Neuronal stem cell (in vitro differentiated cells): Measurements from ENCODE around the gene EPHA4.
A peak's percentile ranks its signal among the peaks of the same experiment; 100 is the strongest.

Experiments
- DNase-seq: peaks from one replicate; pipeline ENCODE4 v3.0.0-alpha.2; 2013; ENCODE audit warnings: low spot score
- H2AFZ ChIP-seq: one replicate; pipeline ENCODE4 v1.6.1; 2013; ENCODE audit warnings: mild to moderate bottlenecking, low read length, inconsistent platforms
- H2AK5ac ChIP-seq: 2 replicates; pipeline ENCODE4 v1.6.1; 2013; ENCODE audit warnings: low read depth, mild to moderate bottlenecking, inconsistent platforms, low read length, moderate library complexity, mixed read lengths
- H2BK120ac ChIP-seq: 2 replicates; pipeline ENCODE4 v1.6.1; 2013; ENCODE audit warnings: low read depth, mild to moderate bottlenecking, inconsistent platforms, low read length, moderate library complexity, mixed read lengths
- H2BK12ac ChIP-seq: one replicate; pipeline ENCODE4 v1.6.1; 2013; ENCODE audit warnings: low read length, inconsistent platforms
- H2BK15ac ChIP-seq: 2 replicates; pipeline ENCODE4 v1.6.1; 2013; ENCODE audit warnings: mild to moderate bottlenecking, low read length, inconsistent platforms, mixed read lengths
- H2BK5ac ChIP-seq: one replicate; pipeline ENCODE4 v1.6.1; 2013; ENCODE audit warnings: inconsistent platforms, mild to moderate bottlenecking, low read length, moderate library complexity
- H3K14ac ChIP-seq: one replicate; pipeline ENCODE4 v1.6.1; 2013; ENCODE audit warnings: low read length, inconsistent platforms
- H3K18ac ChIP-seq: 2 replicates; pipeline ENCODE4 v1.6.1; 2013; ENCODE audit warnings: low read length, inconsistent platforms
- H3K23ac ChIP-seq: 2 replicates; pipeline ENCODE4 v1.6.1; 2013; ENCODE audit warnings: low read depth, mild to moderate bottlenecking, mixed read lengths, low read length, inconsistent platforms; ENCODE audit not compliant: poor library complexity
- H3K27ac ChIP-seq: replicated peaks from 3 replicates; pipeline ENCODE4 v1.5.1; 2013; ENCODE audit warnings: low read length, inconsistent platforms
- H3K27me3 ChIP-seq, 3 experiments: 2 replicates each; pipeline ENCODE4 v1.6.1; 2013; ENCODE audit warnings: low read length in 3 of 3, mild to moderate bottlenecking in 2 of 3, inconsistent platforms in 1 of 3, low read depth in 1 of 3, mixed read lengths in 1 of 3, moderate library complexity in 1 of 3; ENCODE audit not compliant: control insufficient read depth in 3 of 3, insufficient read depth in 3 of 3
- H3K36me3 ChIP-seq, 2 donors: replicated peaks in 1 of 2; 2 replicates each; pipeline ENCODE4 v1.6.1; 2013; ENCODE audit warnings: low read length in 2 of 2; ENCODE audit not compliant: control insufficient read depth in 2 of 2, insufficient read depth in 2 of 2
- H3K4ac ChIP-seq: 2 replicates; pipeline ENCODE4 v1.6.1; 2013; ENCODE audit warnings: inconsistent platforms, mild to moderate bottlenecking, low read length, moderate library complexity
- H3K4me1 ChIP-seq, 2 donors: 1 replicate in 1 of 2; 2 replicates in 1 of 2; pipeline ENCODE4 v1.6.1; 2013; ENCODE audit warnings: low read length in 2 of 2, low read depth in 1 of 2; ENCODE audit not compliant: control insufficient read depth in 2 of 2, insufficient read depth in 1 of 2
- H3K4me2 ChIP-seq: one replicate; pipeline ENCODE4 v1.6.1; 2013; ENCODE audit warnings: mild to moderate bottlenecking, low read length, inconsistent platforms; ENCODE audit not compliant: insufficient read depth, poor library complexity, severe bottlenecking
- H3K4me3 ChIP-seq, 2 donors: 2 replicates each; pipeline ENCODE4 v1.5.1; 2013; ENCODE audit warnings: low read length in 2 of 2, mild to moderate bottlenecking in 2 of 2, inconsistent platforms in 1 of 2, moderate library complexity in 1 of 2
- H3K79me1 ChIP-seq: one replicate; pipeline ENCODE4 v1.6.1; 2013; ENCODE audit warnings: low read depth, mild to moderate bottlenecking, inconsistent platforms, low read length, moderate library complexity
- H3K9ac ChIP-seq: one replicate; pipeline ENCODE4 v1.6.1; 2013; ENCODE audit warnings: mild to moderate bottlenecking, low read depth, low read length, inconsistent platforms; ENCODE audit not compliant: poor library complexity
- H3K9me3 ChIP-seq, 2 donors: replicated peaks in 1 of 2; 2 replicates each; pipeline versions ENCODE3 to v1.6.1; 2013; ENCODE audit warnings: low read length in 2 of 2, mild to moderate bottlenecking in 2 of 2, inconsistent platforms in 1 of 2, low read depth in 1 of 2, mixed read lengths in 1 of 2, moderate library complexity in 1 of 2; ENCODE audit not compliant: control insufficient read depth in 2 of 2, insufficient read depth in 1 of 2
- H4K8ac ChIP-seq: one replicate; pipeline ENCODE4 v1.6.1; 2013; ENCODE audit warnings: low read depth, mild to moderate bottlenecking, inconsistent platforms, low read length, moderate library complexity
- H4K91ac ChIP-seq: one replicate; pipeline ENCODE4 v1.6.1; 2013; ENCODE audit warnings: low read length, low read depth, mild to moderate bottlenecking, inconsistent platforms; ENCODE audit not compliant: poor library complexity
- WGBS, 2 donors: extraction: QIAGEN DNeasy Blood & Tissue Kit; methylation state at CpG; one replicate each; pipeline ENCODE4 v1.1.7; 2013; ENCODE audit warnings: missing lambda C conversion rate in 2 of 2, mixed read lengths in 1 of 2; ENCODE audit not compliant: insufficient read length in 2 of 2, insufficient replicate concordance in 1 of 2; ENCODE audit errors: extremely low coverage in 2 of 2; 5-methylcytosine and 5-hydroxymethylcytosine counted together

Gene EPHA4

GRCh38 chr2:221380686-221381085 is 191.4 kb downstream of the EPHA4 start:
- no peak overlapping the region for H3K27ac ChIP-seq
- H3K14ac ChIP-seq, result no peak overlapping the region

GRCh38 chr2:221380062-221380461 is 192.0 kb downstream of the EPHA4 start:
- no peaks in the 10 kb centered on the region for H3K9me3 ChIP-seq
- peaks cover 0 to 7% (median 0%) of the 10 kb centered on the region in 3 experiments for H3K27me3 ChIP-seq
- H3K4me1 ChIP-seq, result peaks cover 0 to 2% of the 10 kb centered on the region in 2 donors
- no peak overlapping the region for H3K4me2 ChIP-seq
- H3K4ac ChIP-seq, result no peak overlapping the region
- no peak overlapping the region for H3K4me3 ChIP-seq
- no peak overlapping the region for H3K23ac ChIP-seq
- no CpG with 5 or more reads among the region's 5 CpGs for WGBS, 2 donors
- no peak overlapping the region for H3K14ac ChIP-seq
- H2BK5ac ChIP-seq, result peak overlapping the region; percentile 22
- H4K91ac ChIP-seq, result no peak overlapping the region
- H3K18ac ChIP-seq, result peak overlapping the region; percentile 85
- H2BK12ac ChIP-seq, result no peak overlapping the region
- H3K27ac ChIP-seq, result no peak overlapping the region
- DNase-seq, result no peak
- no peak overlapping the region for H2BK120ac ChIP-seq
- no peak overlapping the region for H2BK15ac ChIP-seq
- no peaks in the 10 kb centered on the region for H3K79me1 ChIP-seq
- H3K36me3 ChIP-seq, result no peaks in the 10 kb centered on the region
- no peak overlapping the region for H3K9ac ChIP-seq
- no peak overlapping the region for H2AK5ac ChIP-seq
- H4K8ac ChIP-seq, result no peak overlapping the region
- H2AFZ ChIP-seq, result peak overlapping the region; percentile 44

More at GRCh38 chr2:221380686-221381085, 191.4 kb downstream of the EPHA4 start:
- H3K4ac ChIP-seq, result no peak overlapping the region
- no peak overlapping the region for H2BK5ac ChIP-seq
- no peak overlapping the region for H3K18ac ChIP-seq
- no peak for DNase-seq
- H4K8ac ChIP-seq, result no peak overlapping the region
- H2AK5ac ChIP-seq, result no peak overlapping the region
- H4K91ac ChIP-seq, result no peak overlapping the region
- no peak overlapping the region for H2BK12ac ChIP-seq
- H2BK120ac ChIP-seq, result no peak overlapping the region
- H3K36me3 ChIP-seq, result no peaks in the 10 kb centered on the region
- H3K23ac ChIP-seq, result no peak overlapping the region
- no peak overlapping the region for H2BK15ac ChIP-seq
- no peak overlapping the region for H3K4me3 ChIP-seq
- H3K9ac ChIP-seq, result no peak overlapping the region
- no peak overlapping the region for H2AFZ ChIP-seq
- peaks cover 0 to 5% (median 0%) of the 10 kb centered on the region in 3 experiments for H3K27me3 ChIP-seq
- H3K9me3 ChIP-seq, result no peaks in the 10 kb centered on the region
- no peaks in the 10 kb centered on the region for H3K79me1 ChIP-seq
- peaks cover 0 to 2% of the 10 kb centered on the region in 2 donors for H3K4me1 ChIP-seq
- no peak overlapping the region for H3K4me2 ChIP-seq

- no peak for DNase-seq
- Histone ChIP-seq H3K4ac (no peak overlapping the region), H3K23ac (no peak overlapping the region), H2AK5ac (no peak overlapping the region), H2BK15ac (no peak overlapping the region), H3K9ac (no peak overlapping the region), H3K27me3 (peaks cover 0 to 12% (median 0%) of the 10 kb centered on the region in 3 experiments), H3K36me3 (no peaks in the 10 kb centered on the region), H2BK120ac (no peak overlapping the region), H3K79me1 (no peaks in the 10 kb centered on the region), H3K14ac (no peak overlapping the region), H3K18ac (no peak overlapping the region), H3K9me3 (no peaks in the 10 kb centered on the region), H2BK5ac (no peak overlapping the region), H3K4me3 (no peak overlapping the region), H4K91ac (no peak overlapping the region), H3K4me1 (peaks cover 3 to 10% of the 10 kb centered on the region in 2 donors), H2AFZ (no peak overlapping the region), H3K4me2 (no peak overlapping the region), H4K8ac (no peak overlapping the region), H3K27ac (no peak overlapping the region), H2BK12ac (no peak overlapping the region)
- 100% methylated on average over 1 of the region's 2 CpGs; no CpG with 5 or more reads in 1 of the 2 donors for WGBS, 2 donors
These were observed 194.5 kb downstream of the EPHA4 start for GRCh38 chr2:221377597-221377996.

GRCh38 chr2:221377066-221377465 is 195.0 kb downstream of the EPHA4 start:
- DNase-seq, result no peak
- Histone ChIP-seq H3K9ac (no peak overlapping the region), H2BK5ac (no peak overlapping the region), H3K27ac (no peak overlapping the region), H3K14ac (no peak overlapping the region), H3K79me1 (no peaks in the 10 kb centered on the region), H2AK5ac (no peak overlapping the region), H4K8ac (no peak overlapping the region), H3K27me3 (peaks cover 0 to 12% (median 0%) of the 10 kb centered on the region in 3 experiments), H3K4me2 (no peak overlapping the region), H3K36me3 (no peaks in the 10 kb centered on the region), H3K4ac (no peak overlapping the region), H3K9me3 (no peaks in the 10 kb centered on the region), H4K91ac (no peak overlapping the region), H3K23ac (no peak overlapping the region), H3K18ac (no peak overlapping the region), H2BK120ac (no peak overlapping the region), H3K4me3 (no peak overlapping the region), H2BK15ac (no peak overlapping the region), H2AFZ (no peak overlapping the region), H3K4me1 (peaks cover 3 to 12% of the 10 kb centered on the region in 2 donors), H2BK12ac (no peak overlapping the region)
- WGBS, 2 donors, result no CpG with 5 or more reads among the region's 2 CpGs
